ENCODE results near the gene SMIM13.
"Not testable (repeated sequence)": the region's sequence is repeated elsewhere in the genome, so short reads cannot be mapped to it uniquely, and the experiment has no call there.

SMIM13 gene

GRCh38 chr6:11085758-11086435, 7.7 kb upstream of the SMIM13 start:
- peak; percentile 77 for DNase-seq

- DNase-seq: not testable (repeated sequence)
These were observed 6.4 kb upstream of the SMIM13 start for GRCh38 chr6:11087141-11087812.

GRCh38 chr6:11089695-11090094, 3.9 kb upstream of the SMIM13 start:
- no peak for DNase-seq

GRCh38 chr6:11091141-11091540, 2.5 kb upstream of the SMIM13 start:
- DNase-seq: not testable (repeated sequence)

GRCh38 chr6:11092668-11093375, 812 bp upstream of the SMIM13 start:
- DNase-seq: peak; percentile 16

- DNase-seq: no peak
These were observed 333 bp upstream of the SMIM13 start for GRCh38 chr6:11093376-11093625.

GRCh38 chr6:11094411-11094851, 797 bp downstream of the SMIM13 start:
- peak; percentile 37 for DNase-seq

- no peak for DNase-seq
These were observed 1.3 kb downstream of the SMIM13 start for GRCh38 chr6:11094941-11095340.

GRCh38 chr6:11096109-11096508, 2.5 kb downstream of the SMIM13 start:
- peak; percentile 70 for DNase-seq

- no peak for DNase-seq
These were observed 3.8 kb downstream of the SMIM13 start for GRCh38 chr6:11097476-11097875.

GRCh38 chr6:11098004-11098403, 4.4 kb downstream of the SMIM13 start:
- DNase-seq: no peak

- no peak for DNase-seq
These were observed 7.8 kb downstream of the SMIM13 start for GRCh38 chr6:11101417-11101816.

- DNase-seq: no peak
These were observed 9.4 kb downstream of the SMIM13 start for GRCh38 chr6:11103065-11103464.

GRCh38 chr6:11108726-11109125, 15.1 kb downstream of the SMIM13 start:
- no peak for DNase-seq

- DNase-seq: no peak
These were observed 17.5 kb downstream of the SMIM13 start, which contains the start of gene ERVFRD-1 for GRCh38 chr6:11110921-11111768. Gene ERVFRD-1, minus strand, starts transcription at chr6:11111725. Its CDS starts 6,415 bp downstream, at chr6:11105310.

- DNase-seq: no peak
These were observed 18.3 kb downstream of the SMIM13 start for GRCh38 chr6:11111769-11112437.

- DNase-seq: peak; percentile 80
These were observed 19.4 kb downstream of the SMIM13 start for GRCh38 chr6:11113038-11113437.

GRCh38 chr6:11115808-11116536, 22.3 kb downstream of the SMIM13 start:
- DNase-seq: peak; percentile 32

GRCh38 chr6:11120271-11121005, 26.8 kb downstream of the SMIM13 start:
- peak; percentile 41 for DNase-seq

GRCh38 chr6:11121851-11122250, 28.2 kb downstream of the SMIM13 start:
- DNase-seq: peak; percentile 62

GRCh38 chr6:11122380-11122779, 28.7 kb downstream of the SMIM13 start:
- DNase-seq: no peak
